ENCODE data around the gene GLT1D1.

The GLT1D1 gene

DNA sequence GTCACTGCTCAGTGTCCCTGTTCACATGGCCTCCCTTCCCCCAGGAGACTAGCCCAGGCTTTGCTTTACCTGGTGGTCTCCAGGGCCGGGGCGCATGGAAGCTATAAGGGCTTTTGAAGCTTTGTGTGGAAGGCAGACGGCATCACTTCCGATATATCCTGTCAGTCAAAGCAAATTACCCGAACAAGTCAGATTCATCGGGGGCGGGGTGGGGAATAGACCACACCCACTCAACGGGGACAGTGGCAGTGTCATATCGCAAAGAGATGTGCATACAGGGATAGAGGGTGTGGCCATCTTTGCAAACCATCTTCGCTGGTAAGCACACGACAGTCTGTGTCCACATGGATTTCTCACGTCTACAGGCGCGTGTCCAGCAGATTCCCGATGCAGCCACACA, 127.3 kb downstream of the GLT1D1 start:
- DNase-seq (ENCODE audit: low read depth), result no peak
- H3K4me3 ChIP-seq (ENCODE audit: low read depth, low read length), result no peak overlapping the region

DNA sequence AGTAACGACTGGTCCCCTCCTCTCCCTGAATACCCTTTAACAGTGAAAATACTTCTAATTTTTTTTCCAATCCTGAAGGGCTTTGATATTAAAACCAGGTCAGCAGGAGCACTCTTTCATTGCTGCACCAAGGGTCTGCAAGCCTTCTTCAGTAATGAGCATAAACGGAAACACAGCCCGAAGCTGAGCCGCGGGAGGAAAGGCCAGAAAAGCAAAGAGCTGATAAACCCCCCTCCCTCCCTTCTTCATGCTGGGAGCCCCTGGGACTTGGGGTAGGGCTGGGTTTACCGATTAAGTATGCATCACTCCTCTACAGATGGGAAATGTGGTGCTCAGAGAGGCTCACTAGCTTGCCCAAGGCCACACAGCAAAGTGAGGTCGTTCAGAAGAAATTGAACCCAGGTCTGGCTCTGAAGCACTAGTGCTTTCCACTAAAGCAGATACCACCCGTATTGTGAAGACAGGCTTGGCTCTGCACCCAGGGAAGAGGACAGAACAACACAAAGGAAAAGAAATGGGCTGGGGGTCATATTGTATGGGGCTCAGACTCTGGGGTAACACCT, 128.8 kb downstream of the GLT1D1 start:
- no peak for DNase-seq (ENCODE audit: low read depth)
- H3K4me3 ChIP-seq (ENCODE audit: low read depth, low read length), result no peak overlapping the region

- no peak overlapping the region for H3K4me3 ChIP-seq (ENCODE audit: low read depth, low read length)
- no peak for DNase-seq (ENCODE audit: low read depth)
These were observed 129.7 kb downstream of the GLT1D1 start for GRCh38 chr12:128982933-128983332.

DNA sequence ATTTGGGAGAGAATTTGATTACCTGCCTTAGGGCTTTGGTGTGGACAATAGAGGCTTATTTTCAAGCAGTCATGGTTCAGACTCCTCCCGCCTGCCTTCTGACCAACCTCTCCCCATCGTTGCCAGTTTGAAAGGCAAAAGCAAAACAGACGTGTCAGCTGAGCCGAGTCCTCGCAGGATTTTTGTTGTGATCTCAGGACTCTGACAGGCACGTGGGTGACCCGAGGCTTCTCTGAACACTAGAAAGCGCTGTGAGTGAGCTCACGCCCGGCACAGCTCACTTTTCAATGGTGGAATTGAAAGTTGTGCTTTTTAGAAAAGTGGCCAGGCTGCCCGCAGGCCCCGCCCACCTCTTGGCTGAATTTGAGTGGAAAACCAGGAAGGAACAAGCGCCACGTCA, 130.1 kb downstream of the GLT1D1 start:
- H3K4me3 ChIP-seq (ENCODE audit: low read depth, low read length), result no peak overlapping the region
- no peak for DNase-seq (ENCODE audit: low read depth)

DNA sequence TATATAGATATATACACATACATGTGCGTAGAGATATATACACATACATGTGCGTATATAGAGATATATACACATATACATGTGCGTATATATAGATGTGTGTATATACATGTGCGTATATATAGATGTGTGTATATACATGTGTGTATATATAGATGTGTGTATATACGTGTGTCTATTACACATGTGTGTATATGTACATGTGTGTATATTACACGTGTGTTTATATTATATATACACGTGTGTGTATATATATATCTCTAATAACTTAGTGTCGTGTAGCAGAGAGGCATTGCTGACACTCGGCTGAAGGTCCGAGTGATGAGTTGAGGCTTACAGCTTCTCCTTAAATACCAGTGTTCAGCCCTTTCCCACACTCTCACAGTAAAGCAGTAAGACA, 133.7 kb downstream of the GLT1D1 start:
- no peak for DNase-seq (ENCODE audit: low read depth)
- H3K4me3 ChIP-seq (ENCODE audit: low read depth, low read length), result no peak overlapping the region

- H3K4me3 ChIP-seq (ENCODE audit: low read depth, low read length), result no peak overlapping the region
- DNase-seq (ENCODE audit: low read depth), result no peak
These were observed 136.0 kb downstream of the GLT1D1 start for GRCh38 chr12:128989287-128989686.

GRCh38 chr12:128991716-128992115, 138.4 kb downstream of the GLT1D1 start:
- DNase-seq (ENCODE audit: low read depth), result no peak
- no peak overlapping the region for H3K4me3 ChIP-seq (ENCODE audit: low read depth, low read length)

- no peak overlapping the region for H3K4me3 ChIP-seq (ENCODE audit: low read depth, low read length)
- DNase-seq (ENCODE audit: low read depth), result no peak
These were observed 138.8 kb downstream of the GLT1D1 start for GRCh38 chr12:128992116-128992515.

- DNase-seq (ENCODE audit: low read depth), result no peak
- H3K4me3 ChIP-seq (ENCODE audit: low read depth, low read length), result no peak overlapping the region
These were observed 139.3 kb downstream of the GLT1D1 start for GRCh38 chr12:128992550-128992949.

GRCh38 chr12:128994856-128995255, 141.6 kb downstream of the GLT1D1 start:
- no peak overlapping the region for H3K4me3 ChIP-seq (ENCODE audit: low read depth, low read length)
- DNase-seq (ENCODE audit: low read depth), result no peak

DNA sequence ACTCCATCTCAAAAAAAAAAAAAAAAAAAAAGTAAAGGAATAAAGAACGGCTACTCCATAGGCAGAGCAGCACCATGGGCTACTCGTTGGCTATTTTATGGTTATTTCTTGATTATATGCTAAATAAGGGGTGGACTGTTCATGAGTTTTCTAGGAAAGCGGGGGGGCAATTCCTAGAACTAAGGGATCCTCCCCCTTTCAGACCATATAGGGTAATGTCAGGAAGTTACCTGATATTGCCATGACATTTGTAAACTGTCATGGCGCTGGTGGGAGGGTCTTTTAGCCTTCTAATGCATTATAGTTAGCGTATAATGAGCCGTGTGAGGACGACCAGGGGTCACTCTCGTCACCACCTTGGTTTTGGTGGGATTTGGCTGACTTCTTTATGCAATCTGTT, 142.3 kb downstream of the GLT1D1 start:
- no peak for DNase-seq (ENCODE audit: low read depth)
- no peak overlapping the region for H3K4me3 ChIP-seq (ENCODE audit: low read depth, low read length)

DNA sequence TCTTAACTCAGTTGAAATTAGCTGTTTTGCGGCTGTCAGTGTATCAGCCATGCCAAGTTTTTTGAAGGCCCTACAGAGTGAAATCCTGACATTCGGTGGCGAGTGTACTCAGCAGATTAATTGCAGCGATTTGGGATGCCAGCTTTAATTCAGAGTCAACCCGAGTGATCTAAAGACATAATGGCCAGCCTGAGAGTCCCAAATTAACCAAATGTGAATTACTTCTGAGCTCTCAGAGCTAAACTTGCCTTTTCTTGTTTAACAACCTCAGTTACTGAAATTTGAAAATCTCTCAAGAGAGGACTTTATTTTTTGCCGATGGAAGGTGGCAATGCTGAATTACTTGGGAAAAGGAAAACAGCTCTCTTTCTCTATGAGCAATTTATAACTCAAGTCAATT, 148.5 kb downstream of the GLT1D1 start:
- DNase-seq (ENCODE audit: low read depth), result no peak
- H3K4me3 ChIP-seq (ENCODE audit: low read depth, low read length), result no peak overlapping the region

DNA sequence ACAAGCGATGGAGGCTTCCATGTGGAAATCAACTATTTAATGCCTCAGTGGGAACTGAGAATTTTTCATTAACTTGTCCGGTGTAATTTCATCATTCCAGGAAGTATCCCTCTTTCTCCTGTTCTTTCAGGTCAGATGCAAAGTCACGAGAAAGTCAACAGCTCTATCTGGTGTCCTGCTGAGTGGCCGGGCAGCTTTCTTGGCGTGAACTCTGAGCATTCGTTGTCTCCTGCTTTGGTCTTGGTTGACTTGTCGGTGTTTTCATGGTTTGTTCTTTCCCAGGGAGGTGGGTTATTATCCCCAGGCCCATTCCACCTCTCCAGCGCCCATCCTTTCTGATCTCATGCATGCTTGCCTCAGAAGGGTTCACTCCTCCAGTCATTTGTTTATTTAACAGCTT, 149.1 kb downstream of the GLT1D1 start:
- no peak overlapping the region for H3K4me3 ChIP-seq (ENCODE audit: low read depth, low read length)
- no peak for DNase-seq (ENCODE audit: low read depth)

GRCh38 chr12:129005416-129005815, 152.1 kb downstream of the GLT1D1 start:
- no peak for DNase-seq (ENCODE audit: low read depth)
- no peak overlapping the region for H3K4me3 ChIP-seq (ENCODE audit: low read depth, low read length)

DNA sequence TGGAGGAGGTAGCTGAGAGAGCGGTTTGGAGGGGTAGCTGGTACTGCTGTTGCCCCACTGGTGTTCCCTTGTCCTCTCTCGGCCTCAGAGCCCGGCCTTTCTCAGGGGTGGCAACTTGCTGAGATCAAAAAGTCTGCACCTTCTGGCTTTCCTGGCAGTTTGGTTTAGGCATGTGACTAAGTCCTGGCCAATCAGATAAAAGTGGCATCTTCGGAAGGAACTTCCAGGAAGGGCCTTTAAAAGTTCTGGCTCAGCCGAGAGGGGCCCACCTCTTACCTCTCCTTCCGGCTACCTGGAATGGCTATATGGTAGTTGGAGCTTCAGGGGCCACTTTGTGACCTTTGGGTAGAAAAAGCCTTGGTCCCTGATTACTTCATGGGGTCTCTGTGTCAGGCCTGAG, 152.6 kb downstream of the GLT1D1 start:
- H3K4me3 ChIP-seq (ENCODE audit: low read depth, low read length), result no peak overlapping the region
- DNase-seq (ENCODE audit: low read depth), result no peak

GRCh38 chr12:129009833-129010622, 156.8 kb downstream of the GLT1D1 start:
- H3K4me3 ChIP-seq (ENCODE audit: low read depth, low read length), result no peak overlapping the region
- DNase-seq (ENCODE audit: low read depth), result no peak

DNA sequence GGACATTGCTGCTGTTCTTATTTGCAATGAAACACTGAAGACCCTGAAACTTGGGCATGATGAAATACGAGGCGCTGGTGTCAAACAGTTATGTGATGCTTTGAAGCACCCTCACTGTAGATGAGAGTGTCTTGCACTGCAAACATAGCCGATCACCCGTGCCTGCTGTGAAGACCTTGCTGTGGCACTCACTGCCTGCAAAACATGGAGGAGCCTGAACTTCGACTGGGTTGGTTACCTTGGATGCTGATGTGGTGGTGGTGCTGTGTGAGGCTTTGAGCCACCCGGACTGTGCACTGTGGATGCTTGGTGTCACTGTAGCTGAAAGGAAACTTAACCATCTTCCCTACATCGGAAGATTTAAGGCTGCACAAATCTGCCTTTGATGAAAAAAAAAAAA, 162.9 kb downstream of the GLT1D1 start:
- H3K4me3 ChIP-seq (ENCODE audit: low read depth, low read length), result no peak overlapping the region
- no peak for DNase-seq (ENCODE audit: low read depth)

DNA sequence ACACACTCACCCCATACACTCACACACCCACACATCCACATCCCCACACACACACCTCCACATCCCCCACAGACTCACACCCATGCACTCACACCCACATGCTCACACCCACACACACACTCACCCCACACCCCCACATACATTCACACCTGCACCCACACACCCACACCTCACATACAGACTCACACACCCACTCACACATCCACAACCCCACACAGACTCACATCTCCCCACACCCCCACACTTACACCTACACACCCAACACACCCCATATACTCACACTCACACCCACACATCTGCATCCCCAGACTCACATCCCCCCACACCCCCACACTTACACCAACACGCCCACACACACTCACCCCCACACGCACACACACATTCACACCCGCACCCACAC, 171.8 kb downstream of the GLT1D1 start:
- DNase-seq (ENCODE audit: low read depth), result no peak
- H3K4me3 ChIP-seq (ENCODE audit: low read depth, low read length), result no peak overlapping the region

- no peak for DNase-seq (ENCODE audit: low read depth)
- H3K4me3 ChIP-seq (ENCODE audit: low read depth, low read length), result no peak overlapping the region
These were observed 175.6 kb downstream of the GLT1D1 start for GRCh38 chr12:129028844-129029243.
